Breast epithelium (tissue), 4 donors: ENCODE results near the gene PFN3. TPM values are rescaled to one million over a fixed set of nuclear protein-coding genes. Genes with fewer than 3 reads are reported as not detected.

ENCODE experiments used
- DNase-seq, 2 donors: peaks; one replicate each; pipeline ENCODE4 v3.0.0-alpha.2; 2019; ENCODE audit warnings: low spot score in 2 of 2
- H3K27ac ChIP-seq, 2 donors: fragments of 200-600 bp; sonication (generic) in 1 of 2; one replicate each; pipeline ENCODE4 v1.5.1; 2016 to 2019; ENCODE audit warnings: mild to moderate bottlenecking in 1 of 2
- H3K27me3 ChIP-seq, 2 donors: fragments of 200-600 bp; sonication (generic) in 1 of 2; one replicate each; pipeline versions ENCODE4 v1.5.1 to v1.6.0; 2017 to 2019; ENCODE audit warnings: control low read depth in 1 of 2, mild to moderate bottlenecking in 1 of 2
- H3K36me3 ChIP-seq: fragments of 200-600 bp; one replicate; pipeline ENCODE4 v1.5.1; 2019
- H3K4me1 ChIP-seq, 2 donors: fragments of 200-600 bp; sonication (generic); one replicate each; pipeline ENCODE4 v1.5.1; 2016 to 2019; ENCODE audit warnings: control low read depth in 1 of 2
- H3K4me3 ChIP-seq, 3 donors: fragments of 200-600 bp; sonication (generic); 1 replicate in 2 of 3; 2 replicates in 1 of 3; pipeline ENCODE4 v1.5.1; 2016 to 2019; ENCODE audit warnings: mild to moderate bottlenecking in 3 of 3, moderate library complexity in 2 of 3
- H3K9me3 ChIP-seq, 2 donors: fragments of 200-600 bp; sonication (generic) in 1 of 2; one replicate each; pipeline ENCODE4 v1.5.1; 2016 to 2019; ENCODE audit warnings: control low read depth in 1 of 2
- CTCF ChIP-seq, 3 donors: fragments of 450-650 bp; IDR thresholded peaks; one replicate each; pipeline ENCODE4 v1.5.1; 2016 to 2017; ENCODE audit warnings: antibody characterized with exemption in 3 of 3, mild to moderate bottlenecking in 3 of 3, moderate library complexity in 3 of 3
- POLR2A ChIP-seq: fragments of 450-650 bp; IDR thresholded peaks from one replicate; pipeline ENCODE4 v1.6.1; 2016; ENCODE audit warnings: antibody characterized with exemption, mild to moderate bottlenecking, moderate library complexity
- POLR2AphosphoS5 ChIP-seq, 3 donors: sonication (generic); formaldehyde crosslinking; IDR thresholded peaks; one replicate each; pipeline ENCODE4 v1.6.1; 2017; ENCODE audit warnings: antibody characterized with exemption in 3 of 3
- intact Hi-C: fragments of 100-400 bp; cut with DNase I; formaldehyde crosslinking; loops from one replicate; pipeline ENCODE4 v1.15.1; 2023; ENCODE audit warnings: low total_unique reads
- total RNA-seq, 3 donors: library from RNA; depleted of rRNA; stranded (reverse); fragments of >200 nt; gene quantifications; one replicate each; pipeline ENCODE4 v1.1.0, GENCODE V29; 2016

The PFN3 gene
- total RNA-seq, 3 donors from 2014 or later: not detected

GRCh38 chr5:177440211-177440989 is 39.9 kb upstream of the PFN3 start:
- intact Hi-C loops: no loop called here
- no peak overlapping the region for H3K4me3 ChIP-seq
- DNase-seq: no peak
- H3K27ac ChIP-seq: peak overlapping the region in 1 of 2 donors; percentile 58
- no peaks in the 10 kb centered on the region for H3K36me3 ChIP-seq
- H3K27me3 ChIP-seq: no peaks in the 10 kb centered on the region
- H3K9me3 ChIP-seq: no peaks in the 10 kb centered on the region
- H3K4me1 ChIP-seq: no peaks in the 10 kb centered on the region
- no peak for TF ChIP-seq POLR2AphosphoS5 (IDR thresholded peaks at IDR 0.05)

DNA sequence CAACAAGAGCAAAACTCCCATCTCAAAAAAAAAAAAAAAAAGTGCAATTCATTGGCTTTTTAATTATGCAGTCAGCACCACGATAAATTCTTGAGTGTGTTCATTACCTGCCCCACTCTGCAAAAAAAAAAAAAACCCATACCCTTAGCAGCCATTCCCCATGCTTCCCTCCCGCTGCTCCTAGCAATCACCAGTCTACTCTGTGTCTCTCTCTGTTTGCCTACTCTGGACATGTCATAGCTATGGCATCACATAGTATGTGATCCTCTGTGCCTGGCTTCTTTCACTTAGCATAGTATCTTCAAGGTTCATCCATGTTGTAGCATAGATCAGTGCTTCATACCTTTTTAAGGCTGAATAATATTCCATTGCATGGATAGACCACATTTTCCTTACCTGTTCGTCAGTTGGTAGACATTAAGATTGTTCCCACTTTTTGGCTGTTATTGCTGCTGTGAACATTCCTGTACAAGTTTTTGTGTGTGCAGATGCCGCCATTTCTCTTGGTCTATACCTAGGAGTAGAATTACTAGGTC is 39.1 kb upstream of the PFN3 start:
- Histone ChIP-seq H3K36me3 (no peaks in the 10 kb centered on the region), H3K27me3 (no peaks in the 10 kb centered on the region), H3K27ac (no peak overlapping the region), H3K4me3 (no peak overlapping the region), H3K4me1 (no peaks in the 10 kb centered on the region), H3K9me3 (no peaks in the 10 kb centered on the region)
- no peak for DNase-seq
- TF ChIP-seq POLR2A: no peak
- TF ChIP-seq POLR2AphosphoS5 (IDR thresholded peaks at IDR 0.05): no peak
- no peak for TF ChIP-seq CTCF (IDR thresholded peaks at IDR 0.05)
- intact Hi-C loops: no loop called here

- Histone ChIP-seq H3K27me3 (no peaks in the 10 kb centered on the region), H3K9me3 (no peaks in the 10 kb centered on the region), H3K36me3 (no peaks in the 10 kb centered on the region), H3K27ac (no peak overlapping the region), H3K4me3 (no peak overlapping the region), H3K4me1 (no peaks in the 10 kb centered on the region)
- DNase-seq: no peak
- no peak for TF ChIP-seq POLR2AphosphoS5 (IDR thresholded peaks at IDR 0.05)
- no peak for TF ChIP-seq CTCF (IDR thresholded peaks at IDR 0.05)
- TF ChIP-seq POLR2A: no peak
- intact Hi-C loops: no loop called here
Observed at GRCh38 chr5:177438468-177438867, 38.0 kb upstream of the PFN3 start.

DNA sequence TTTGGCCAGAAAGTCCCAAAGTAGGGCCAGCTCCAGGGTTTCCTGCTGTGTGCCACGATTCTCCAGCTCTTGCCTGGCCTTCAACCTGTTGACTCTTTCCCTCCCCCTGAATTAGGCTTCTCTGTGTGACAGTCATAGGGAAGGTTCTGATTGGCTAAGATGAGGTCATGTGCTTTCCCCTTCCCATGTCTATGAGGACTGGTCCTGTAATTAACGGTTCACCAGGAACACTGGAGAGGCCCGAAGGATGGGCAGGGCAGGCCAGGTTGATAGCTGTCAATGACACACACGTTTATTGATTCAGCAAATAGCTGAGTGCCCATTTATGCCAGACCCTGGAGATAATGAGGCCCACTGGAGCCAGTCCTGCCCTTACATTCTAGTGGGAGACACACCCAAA is 37.2 kb upstream of the PFN3 start:
- Histone ChIP-seq H3K9me3 (no peaks in the 10 kb centered on the region), H3K27ac (no peak overlapping the region), H3K4me3 (no peak overlapping the region), H3K36me3 (no peaks in the 10 kb centered on the region), H3K27me3 (no peaks in the 10 kb centered on the region), H3K4me1 (no peaks in the 10 kb centered on the region)
- no peak for DNase-seq
- intact Hi-C loops: no loop called here
- TF ChIP-seq POLR2A (no peak), CTCF (IDR thresholded peaks at IDR 0.05) (no peak), POLR2AphosphoS5 (IDR thresholded peaks at IDR 0.05) (no peak)

DNA sequence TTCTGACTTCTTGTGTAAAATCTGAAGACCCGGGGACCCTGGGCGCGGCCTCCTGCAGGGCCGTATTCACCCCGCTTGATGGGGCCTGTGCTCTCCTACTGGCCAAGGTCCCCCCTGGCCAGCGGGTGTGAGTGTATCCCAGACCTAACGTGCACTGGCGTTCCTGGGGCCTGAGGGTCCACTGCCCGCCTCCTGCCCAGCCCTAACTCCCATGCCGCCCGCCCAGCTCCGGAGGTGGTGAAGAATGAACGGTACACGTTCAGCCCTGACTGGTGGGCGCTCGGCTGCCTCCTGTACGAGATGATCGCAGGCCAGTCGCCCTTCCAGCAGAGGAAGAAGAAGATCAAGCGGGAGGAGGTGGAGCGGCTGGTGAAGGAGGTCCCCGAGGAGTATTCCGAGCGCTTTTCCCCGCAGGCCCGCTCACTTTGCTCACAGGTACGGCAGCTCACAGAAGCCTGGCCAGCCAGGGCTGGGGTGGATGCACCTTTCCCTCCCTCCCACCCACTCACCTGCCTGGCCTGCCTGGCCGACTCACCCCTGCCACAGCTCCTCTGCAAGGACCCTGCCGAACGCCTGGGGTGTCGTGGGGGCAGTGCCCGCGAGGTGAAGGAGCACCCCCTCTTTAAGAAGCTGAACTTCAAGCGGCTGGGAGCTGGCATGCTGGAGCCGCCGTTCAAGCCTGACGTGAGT is 35.5 kb upstream of the PFN3 start:
- intact Hi-C loops: no loop called here
- Histone ChIP-seq H3K27ac (no peak overlapping the region), H3K9me3 (no peaks in the 10 kb centered on the region), H3K27me3 (no peaks in the 10 kb centered on the region), H3K36me3 (no peaks in the 10 kb centered on the region), H3K4me3 (no peak overlapping the region), H3K4me1 (no peaks in the 10 kb centered on the region)
- TF ChIP-seq POLR2A (no peak), CTCF (IDR thresholded peaks at IDR 0.05) (no peak), POLR2AphosphoS5 (IDR thresholded peaks at IDR 0.05) (no peak)
- DNase-seq: no peak
